Left kidney (tissue), 2 donors: ENCODE data around the gene IGF1. TPM values are rescaled to one million over a fixed set of nuclear protein-coding genes. Genes with fewer than 3 reads are reported as not detected.
"Not testable (repeated sequence)": the region's sequence is repeated elsewhere in the genome, so short reads cannot be mapped to it uniquely, and the experiment has no call there.

ENCODE experiments used
- DNase-seq: peaks from one replicate; pipeline ENCODE4 v3.0.0-alpha.2; 2013
- polyA plus RNA-seq: library from polyadenylated mRNA; unstranded; fragments of 120-200 nt; gene quantifications from one replicate; pipeline ENCODE4 v1.2.1, GENCODE V29; 2013; ENCODE audit not compliant: insufficient read length

Gene IGF1
- polyA plus RNA-seq, 1 donor: 3.7 TPM

DNA sequence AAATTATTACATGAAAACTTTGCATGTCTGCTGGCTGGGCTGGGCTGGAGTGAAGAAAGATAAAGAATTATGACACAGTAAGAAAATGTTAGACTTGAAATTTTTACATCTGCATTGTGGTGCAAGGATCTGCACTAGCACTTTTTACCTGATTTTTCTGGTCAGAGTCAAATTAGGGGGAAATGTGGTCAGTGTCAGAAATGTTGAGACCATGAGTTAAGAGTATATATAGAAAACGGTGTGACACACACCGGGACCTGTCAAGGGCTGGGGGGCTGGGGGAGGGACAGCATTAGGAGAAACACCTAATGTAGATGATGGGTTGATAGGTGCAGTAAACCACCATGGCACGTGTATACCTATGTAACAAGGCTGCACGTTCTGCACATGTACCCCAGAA lies 90.3 kb downstream of the IGF1 start:
- no peak for DNase-seq

DNA sequence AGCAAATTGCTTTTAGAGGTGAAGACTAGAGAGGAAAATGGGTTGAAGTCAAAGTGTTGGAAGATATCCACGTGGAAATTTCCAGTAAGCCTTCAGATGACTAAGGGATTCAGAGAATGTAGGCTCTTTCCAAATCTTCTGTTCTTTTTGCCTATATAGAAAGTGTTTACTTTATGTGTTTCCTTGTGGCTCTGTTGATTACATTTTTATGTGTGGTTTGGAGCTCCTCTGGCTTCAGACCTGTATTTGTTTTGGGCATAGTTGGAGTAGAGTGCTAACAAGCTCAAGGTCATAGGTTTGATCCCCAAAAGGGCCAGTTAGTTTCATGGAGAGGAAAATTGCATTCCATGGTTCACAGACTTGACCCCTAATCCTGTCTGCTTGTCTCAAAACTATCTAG lies 91.9 kb downstream of the IGF1 start:
- no peak for DNase-seq

DNA sequence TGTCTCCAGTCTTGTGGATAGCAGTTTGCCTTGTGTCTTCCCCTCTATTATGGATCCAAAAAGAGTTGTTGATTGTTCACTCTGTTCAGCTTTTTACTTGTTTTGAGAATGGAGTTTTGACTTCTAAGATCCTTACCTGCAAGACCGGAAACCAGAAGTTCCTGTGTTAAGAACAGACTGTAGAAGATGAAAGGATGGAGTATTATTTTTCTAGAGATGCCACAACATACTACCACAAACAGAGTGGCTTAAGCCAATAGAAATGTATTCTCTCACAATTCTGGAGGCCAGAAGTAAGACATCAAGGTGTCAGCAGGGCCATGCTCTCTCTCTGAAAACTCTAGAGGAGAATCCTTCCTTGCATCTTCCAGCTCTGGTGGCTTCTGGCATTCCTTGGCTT lies 95.0 kb downstream of the IGF1 start:
- DNase-seq: no peak

DNA sequence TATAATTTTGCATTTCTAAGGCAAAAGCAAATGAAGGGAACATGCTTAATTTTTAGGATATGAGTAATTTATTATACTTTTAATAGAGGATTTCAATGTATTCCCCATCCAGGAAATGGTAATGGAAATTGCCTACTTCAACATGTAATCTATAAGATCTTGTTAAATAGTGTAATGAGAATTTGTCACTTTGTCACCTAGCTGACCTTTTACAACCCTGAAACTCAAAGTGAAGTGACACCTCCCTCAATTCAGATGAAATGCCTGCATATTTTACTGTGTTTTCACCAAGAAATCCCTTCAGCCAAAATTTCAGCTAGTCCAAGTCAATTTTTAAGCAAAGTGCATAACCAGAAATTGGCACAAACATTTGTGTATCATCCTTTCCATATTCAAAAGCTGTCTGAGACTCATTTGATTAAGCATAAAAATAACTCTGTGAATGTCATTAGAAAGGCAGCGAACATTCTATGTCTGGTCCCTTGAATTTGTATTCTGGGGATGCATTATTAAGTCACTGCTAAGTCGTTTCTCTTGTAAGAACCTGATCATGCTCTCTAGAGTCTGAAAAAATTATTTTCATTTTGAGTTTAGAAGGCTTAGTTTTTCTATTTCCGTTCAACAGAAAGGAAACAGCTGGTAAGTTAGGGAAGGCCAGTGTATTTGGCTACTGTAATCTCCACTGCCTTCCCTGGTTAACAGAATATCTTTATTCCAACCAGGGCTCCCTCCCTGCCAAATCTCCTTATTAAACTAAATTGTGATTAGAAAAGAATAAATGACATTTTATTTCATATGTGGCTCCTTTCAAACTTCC lies 100.8 kb downstream of the IGF1 start:
- DNase-seq: no peak

DNA sequence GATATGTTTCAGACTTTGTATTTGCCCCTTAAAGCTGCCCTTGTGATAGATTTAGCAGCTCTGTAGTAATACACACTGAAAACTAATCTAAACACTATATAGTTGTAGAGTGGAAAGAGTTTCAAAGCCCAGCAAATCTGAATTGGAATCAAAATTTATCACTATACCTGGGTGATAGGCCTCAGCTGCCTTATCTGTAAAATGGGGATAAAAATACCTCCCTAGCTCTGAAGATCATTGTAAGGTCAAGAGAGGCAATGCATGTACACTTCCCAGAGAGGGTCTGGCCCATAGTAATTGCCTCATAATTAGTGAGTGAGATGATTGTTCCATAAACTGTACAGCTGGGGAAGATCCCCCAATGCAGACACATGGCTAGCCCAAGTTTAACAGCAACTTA lies 103.6 kb downstream of the IGF1 start:
- DNase-seq: no peak

DNA sequence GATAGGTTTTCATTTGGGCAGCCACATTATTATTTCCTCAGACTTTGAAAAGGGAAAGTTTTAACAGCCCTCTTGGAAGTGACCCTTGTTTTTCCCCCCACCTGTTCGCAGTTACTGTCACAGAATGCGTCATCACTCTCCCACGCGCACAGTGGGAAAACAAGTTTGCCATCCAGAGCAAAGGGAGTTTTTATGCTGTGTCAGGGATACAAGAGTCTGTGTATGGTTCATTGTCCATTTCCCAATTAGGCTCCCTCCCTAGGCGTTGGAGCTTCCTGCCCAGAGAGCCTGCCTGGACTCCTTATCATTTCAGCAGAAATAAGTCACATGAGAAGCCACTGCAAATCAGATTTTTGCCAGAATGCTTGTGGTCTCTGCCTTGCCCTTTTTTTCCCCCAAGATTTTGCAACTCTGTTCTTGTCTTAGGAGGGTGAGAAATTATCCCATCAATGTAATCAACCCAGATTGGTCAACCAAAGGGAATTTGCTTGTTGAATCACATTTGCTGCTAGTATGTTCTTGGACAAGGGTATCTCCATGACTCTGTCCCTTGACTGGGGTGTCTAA lies 104.1 kb downstream of the IGF1 start:
- no peak for DNase-seq

DNA sequence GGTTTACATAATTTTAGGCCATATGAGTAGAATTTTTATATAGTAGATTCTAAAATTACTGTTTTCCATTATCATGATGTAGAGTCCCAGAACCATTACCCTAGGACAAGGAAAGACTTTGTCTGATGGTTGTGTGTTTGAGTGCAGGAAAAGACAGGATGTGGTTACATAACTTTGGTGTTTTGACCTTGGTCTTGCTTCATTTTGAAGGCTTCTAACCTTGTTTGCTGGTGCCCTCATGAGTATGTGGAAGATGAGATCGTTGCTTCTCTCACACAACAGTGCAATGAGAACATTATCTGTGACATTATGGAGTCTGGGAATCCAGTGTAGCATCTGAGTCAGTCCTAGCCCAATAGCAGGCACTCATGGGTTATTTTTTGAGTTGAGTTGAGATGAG lies 106.2 kb downstream of the IGF1 start:
- DNase-seq: no peak

DNA sequence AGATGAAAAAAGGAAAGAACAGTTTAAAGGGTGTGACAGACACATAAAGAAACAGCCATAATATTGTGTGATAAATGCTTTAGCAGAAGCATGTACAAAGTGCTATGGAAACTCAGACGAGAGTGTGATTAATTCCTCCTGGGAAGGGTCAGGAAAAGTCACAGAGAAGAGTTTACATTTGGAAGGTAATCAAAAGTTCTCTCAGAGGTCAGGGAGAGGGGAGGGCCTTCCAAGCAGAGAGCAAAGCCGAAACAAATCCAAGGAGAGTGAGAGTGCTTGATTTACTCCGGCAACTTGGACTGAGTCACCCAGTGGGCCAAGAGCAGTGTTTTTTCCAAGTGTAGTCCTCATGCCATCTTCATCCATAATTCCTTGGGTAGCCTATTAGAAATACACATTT lies 108.3 kb downstream of the IGF1 start:
- DNase-seq: no peak

DNA sequence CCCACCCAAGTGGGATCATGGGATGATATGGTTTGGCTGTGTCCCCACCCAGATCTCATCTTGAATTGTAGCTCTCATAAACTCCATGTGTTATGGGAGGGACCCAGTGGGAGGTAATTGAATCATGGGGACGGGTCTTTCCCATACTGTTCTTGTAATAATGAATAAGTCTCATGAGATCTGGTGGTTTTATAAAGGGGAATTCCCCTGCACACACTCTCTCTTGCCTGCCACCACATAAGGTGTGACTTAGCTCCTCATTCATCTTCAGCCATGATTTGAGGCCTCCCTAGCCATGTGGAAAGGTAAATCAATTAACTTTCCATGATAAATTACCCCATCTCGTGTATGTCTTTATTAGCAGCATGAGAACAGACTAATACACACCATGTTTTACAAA lies 109.2 kb downstream of the IGF1 start:
- DNase-seq: no peak

DNA sequence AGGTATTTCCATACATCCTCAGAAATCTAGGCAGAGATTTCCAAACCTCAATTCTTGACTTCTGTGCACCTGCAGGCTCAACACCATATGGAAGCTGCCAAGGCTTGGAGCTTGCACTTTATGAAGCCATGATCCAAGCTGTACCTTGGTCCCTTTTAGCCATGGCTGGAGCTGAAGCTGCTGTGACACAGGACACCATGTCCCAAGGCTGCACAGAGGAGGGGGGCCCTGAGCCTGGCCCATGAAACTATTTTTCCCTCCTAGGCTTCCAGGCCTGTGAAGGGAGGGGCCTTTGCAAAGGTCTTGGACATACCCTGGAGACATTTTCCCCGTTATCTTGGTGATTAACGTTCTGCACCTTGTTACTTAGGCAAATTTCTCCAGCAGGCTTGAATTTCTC lies 110.5 kb downstream of the IGF1 start:
- no peak for DNase-seq

DNA sequence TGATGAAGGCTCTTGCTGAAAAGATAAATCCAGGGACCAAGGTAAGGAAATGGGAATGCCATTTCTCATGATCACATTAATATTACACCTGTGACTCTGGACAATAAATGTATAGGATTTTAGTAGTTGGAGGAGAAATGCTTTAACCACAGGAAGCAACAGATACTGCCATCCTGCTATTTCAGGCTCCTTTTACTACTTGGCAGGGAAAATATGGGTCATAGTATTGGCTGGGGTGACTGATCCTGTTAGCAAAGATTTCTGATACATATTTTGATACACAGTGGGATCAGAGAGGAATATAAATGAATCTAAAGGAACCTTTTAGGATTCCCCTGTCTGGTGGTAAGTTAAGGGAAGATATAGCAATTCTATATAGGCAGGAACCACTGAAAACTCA lies 115.0 kb downstream of the IGF1 start:
- no peak for DNase-seq

DNA sequence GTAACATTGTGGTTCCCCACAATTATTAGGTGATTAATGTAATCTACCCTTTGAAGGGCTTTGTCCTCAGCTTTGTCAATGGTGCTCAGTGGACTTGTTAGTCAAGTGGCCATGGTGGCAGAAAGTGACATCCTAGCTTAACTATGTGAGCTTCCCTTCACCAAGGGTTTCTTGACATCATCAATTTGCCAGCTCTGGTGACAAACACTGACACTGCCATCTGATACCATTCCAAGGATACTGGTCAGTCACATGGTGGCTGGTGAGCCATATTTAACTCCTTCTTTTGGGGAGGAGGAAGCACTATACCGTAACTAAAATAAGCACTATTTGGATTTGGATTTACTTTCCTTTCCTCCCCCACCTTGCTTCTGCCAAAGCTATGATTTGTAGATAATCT lies 115.7 kb downstream of the IGF1 start:
- DNase-seq: no peak

DNA sequence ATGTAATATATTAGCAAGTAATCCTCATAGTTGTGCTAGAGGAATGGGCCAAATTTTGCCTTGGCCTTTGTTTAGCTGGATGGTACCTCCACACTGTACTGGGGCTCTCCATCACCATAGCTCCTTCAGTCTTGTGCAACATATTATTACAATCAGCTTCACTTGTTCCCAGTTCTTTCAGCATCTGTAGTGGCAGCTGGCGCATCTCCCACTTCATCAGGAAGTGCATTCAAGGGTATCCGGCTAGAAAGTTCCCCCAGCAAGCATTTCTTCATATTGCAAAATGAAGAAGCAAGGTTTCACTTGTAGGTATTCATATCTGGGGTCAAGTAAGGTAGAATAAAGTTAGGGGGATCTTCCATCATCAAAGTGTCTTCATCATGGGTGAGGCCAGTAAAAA lies 123.7 kb downstream of the IGF1 start:
- DNase-seq: no peak

DNA sequence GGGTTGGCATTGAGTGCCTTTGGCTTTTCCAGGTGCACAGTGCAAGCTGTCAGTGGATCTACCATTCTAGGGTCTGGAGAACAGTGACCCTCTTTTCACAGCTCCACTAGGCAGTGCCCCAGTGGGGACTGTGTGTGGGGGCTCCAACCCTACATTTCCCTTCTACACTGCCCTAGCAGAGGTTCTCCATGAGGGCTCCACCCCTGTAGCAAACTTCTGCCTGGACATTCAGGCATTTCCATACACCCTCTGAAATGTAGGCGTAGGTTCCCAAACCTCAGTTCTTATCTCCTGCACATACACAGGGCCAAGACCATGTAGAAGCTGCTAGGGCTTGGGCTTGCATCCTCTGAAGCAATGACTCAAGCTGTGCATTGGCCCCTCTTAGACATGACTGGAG lies 126.1 kb downstream of the IGF1 start:
- DNase-seq: not testable (repeated sequence)

DNA sequence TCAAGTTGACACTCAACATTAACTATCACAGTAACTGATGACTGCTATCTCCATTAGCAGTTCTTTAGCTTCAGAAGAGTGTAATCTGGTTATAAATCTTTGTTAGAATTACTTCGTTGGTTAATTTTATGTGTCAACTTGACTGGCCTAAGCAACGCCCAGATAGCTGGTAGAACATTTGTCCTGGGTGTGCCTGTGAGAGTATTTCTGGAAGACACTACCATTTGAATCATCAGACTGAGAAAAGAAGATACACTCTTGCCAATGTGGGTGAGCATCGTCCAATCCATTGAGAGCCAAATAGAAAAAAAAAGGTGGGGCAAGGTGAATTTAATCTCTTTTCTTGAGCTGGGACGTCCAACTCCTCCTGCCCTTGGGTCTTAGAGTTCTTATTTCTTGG lies 129.0 kb downstream of the IGF1 start:
- no peak for DNase-seq

DNA sequence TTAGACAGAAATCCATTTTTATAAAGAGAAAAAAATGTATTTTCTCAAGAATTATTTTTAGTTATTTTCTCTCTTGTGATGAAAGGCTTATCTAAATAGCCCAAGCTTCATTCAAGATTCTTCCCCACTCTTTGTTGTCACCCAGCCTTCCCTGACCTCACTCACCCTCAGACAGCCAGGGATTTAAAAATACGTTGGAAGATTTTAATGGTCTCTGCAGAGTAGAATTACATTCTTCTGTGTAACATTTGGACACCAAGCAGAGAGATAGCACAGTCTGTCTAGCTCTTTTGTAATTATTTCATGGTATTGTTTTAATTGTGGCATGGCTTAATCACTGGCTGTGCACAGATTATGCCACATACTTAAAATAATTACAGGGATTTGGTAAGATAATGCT lies 130.3 kb downstream of the IGF1 start:
- DNase-seq: no peak

DNA sequence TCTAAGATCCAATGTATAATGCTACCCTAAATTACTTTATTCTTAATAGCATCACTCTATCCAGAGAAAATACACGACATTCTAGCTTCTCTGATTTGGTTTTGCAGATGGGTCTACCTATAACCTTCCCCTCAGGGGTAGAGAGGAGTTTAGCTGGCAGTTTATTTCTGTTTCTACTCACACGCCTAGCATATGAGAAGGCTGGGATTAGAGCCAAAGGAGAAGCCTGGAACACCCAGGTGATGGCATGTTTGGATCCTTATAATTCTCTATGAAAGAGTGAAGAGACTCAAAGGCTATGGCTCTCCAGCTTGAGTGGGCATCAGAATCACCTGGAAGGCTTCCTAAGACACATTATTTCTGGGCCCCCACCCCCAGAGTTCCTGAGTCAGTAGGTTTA lies 131.3 kb downstream of the IGF1 start:
- no peak for DNase-seq

DNA sequence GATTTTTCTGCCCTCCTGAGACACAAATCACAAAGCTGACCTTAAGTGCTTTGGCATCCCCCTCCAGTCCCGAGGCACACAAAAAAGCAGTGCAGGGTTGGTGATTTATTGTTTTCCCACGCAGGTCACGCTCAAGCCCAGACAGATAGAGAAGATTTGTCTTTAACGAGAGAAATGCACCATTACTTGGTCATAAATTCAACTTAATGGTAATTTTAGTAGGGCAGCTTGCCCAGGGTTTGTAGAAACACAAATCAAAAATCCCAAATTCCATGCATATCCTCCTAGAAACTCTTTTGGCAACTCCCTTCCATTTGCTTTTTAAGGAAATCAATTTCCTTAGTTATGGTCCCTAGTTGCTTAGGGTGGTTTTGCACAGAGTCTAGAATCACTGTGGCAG lies 132.6 kb downstream of the IGF1 start:
- DNase-seq: no peak
